Urinary bladder (tissue), 4 donors: ENCODE measurements around the gene IFNK. TPM values are rescaled to one million over a fixed set of nuclear protein-coding genes. Genes with fewer than 3 reads are reported as not detected.
"Not testable (repeated sequence)": the region's sequence is repeated elsewhere in the genome, so short reads cannot be mapped to it uniquely, and the experiment has no call there.

Experiments
- DNase-seq: peaks from one replicate; pipeline ENCODE4 v3.0.0-alpha.2; 2015; ENCODE audit errors: extremely low spot score
- H3K27ac ChIP-seq: one replicate; pipeline ENCODE4 v1.5.1; 2013; ENCODE audit warnings: low read depth, mild to moderate bottlenecking, moderate library complexity
- H3K36me3 ChIP-seq: one replicate; pipeline ENCODE4 v1.6.1; 2013; ENCODE audit warnings: mild to moderate bottlenecking, moderate library complexity; ENCODE audit not compliant: insufficient read depth
- H3K4me1 ChIP-seq: one replicate; pipeline ENCODE4 v1.6.1; 2013; ENCODE audit warnings: mild to moderate bottlenecking, moderate library complexity; ENCODE audit not compliant: insufficient read depth
- H3K4me3 ChIP-seq: one replicate; pipeline ENCODE4 v1.5.1; 2013; ENCODE audit warnings: low read depth, low read length
- WGBS: extraction: QIAGEN DNeasy Blood & Tissue Kit; methylation state at CpG from one replicate; pipeline ENCODE4 v1.1.7; 2013; 5-methylcytosine and 5-hydroxymethylcytosine counted together
- polyA plus RNA-seq: library from polyadenylated mRNA; stranded (reverse); fragments of 200-250 nt; gene quantifications from one replicate; pipeline ENCODE4 v1.2.3, GENCODE V29; 2013
- total RNA-seq: library from RNA; depleted of rRNA; stranded (reverse); fragments of >200 nt; gene quantifications from one replicate; pipeline ENCODE4 v1.2.3, GENCODE V29; 2014
- donor health status: healthy with polysubstance abuse.
- donor health status: healthy.

IFNK gene
- total and polyA plus RNA-seq, 2 donors = not detected

DNA sequence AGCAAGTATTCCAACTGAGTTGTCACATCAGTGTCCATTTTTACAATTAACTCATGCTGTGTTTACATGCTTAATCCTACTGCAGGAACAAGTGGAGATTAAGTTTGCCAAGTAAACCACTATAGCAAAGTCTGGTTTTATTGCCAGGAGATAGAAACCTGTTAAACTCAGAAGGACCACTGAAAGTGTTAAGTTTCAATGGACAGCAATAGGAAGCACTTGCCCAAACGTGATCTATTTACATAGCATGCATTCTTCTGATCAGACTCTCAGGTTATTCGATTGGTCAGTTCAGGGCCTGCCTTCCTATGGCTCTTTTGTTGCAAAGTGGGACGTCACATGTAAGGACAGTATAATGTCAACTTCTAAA, 28.0 kb upstream of the IFNK start:
- no peak for DNase-seq
- Histone ChIP-seq H3K4me1 (no peaks in the 10 kb centered on the region), H3K27ac (no peak overlapping the region), H3K4me3 (no peak overlapping the region), H3K36me3 (no peaks in the 10 kb centered on the region)
- WGBS = 39% methylated on average over 3 of the region's 3 CpGs

DNA sequence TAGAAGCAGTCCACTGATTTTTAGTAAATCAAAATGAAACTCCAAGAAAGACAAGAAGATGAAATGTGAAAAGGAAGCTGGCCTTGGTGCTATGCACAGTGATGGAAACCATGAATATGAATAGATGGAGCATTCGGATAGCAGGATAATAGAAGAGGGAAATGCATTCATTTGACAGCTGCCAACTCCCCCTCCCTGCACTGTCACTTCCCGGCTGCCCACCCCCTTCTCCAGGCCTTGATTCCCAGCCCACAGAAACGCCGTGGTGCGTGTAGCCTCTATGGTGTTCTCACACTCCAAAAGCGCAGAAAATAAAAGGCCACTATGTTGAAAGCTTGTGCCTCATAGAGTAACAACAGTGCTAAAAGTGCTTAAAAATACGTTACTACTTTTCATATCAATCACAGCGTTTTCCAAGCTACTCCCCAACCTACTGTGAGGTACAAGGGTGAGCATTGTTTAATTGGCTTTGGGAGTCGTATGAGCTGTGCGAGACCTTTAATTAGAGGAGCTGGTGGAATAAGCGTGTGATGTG, 26.1 kb upstream of the IFNK start:
- Histone ChIP-seq H3K36me3 (no peaks in the 10 kb centered on the region), H3K4me3 (no peak overlapping the region), H3K27ac (no peak overlapping the region), H3K4me1 (no peaks in the 10 kb centered on the region)
- DNase-seq = no peak
- WGBS = 81% methylated on average over 11 of the region's 11 CpGs

DNA sequence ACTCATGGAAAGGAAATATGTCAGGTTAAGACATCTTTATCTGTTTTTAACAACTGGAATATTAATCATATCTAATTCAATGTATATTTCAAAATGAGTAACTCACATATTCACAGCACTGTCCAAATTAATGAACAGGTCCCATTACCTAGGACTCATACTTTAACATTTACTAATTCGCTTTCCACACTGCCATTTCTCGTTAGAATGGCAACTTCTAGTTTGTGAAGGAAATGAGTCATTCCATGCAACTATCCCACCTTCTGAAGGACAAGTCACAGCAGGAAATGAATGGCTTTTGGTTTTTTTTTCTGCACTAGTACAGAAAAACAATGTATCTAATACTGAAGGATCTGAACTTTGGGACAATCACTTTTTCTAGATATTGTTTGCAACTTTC, 24.6 kb upstream of the IFNK start:
- WGBS = 58% methylated on average over 2 of the region's 2 CpGs
- no peak overlapping the region for H3K4me3 ChIP-seq
- H3K4me1 ChIP-seq = no peaks in the 10 kb centered on the region
- DNase-seq = no peak
- no peak overlapping the region for H3K27ac ChIP-seq
- H3K36me3 ChIP-seq = no peaks in the 10 kb centered on the region

DNA sequence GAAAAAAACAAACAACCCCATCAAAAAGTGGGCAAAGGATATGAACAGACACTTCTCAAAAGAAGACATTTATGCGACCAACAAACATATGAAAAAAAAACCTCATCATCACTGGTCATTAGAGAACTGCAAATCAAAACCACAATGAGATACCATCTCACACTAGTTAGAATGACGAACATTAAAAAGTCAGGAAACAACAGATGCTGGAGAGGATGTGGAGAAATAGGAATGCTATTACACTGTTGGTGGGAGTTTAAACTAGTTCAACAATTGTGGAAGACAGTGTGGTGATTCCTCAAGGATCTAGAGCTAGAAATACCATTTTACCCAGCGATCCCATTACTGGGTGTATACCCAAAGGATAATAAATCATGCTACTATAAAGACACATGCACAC, 23.2 kb upstream of the IFNK start:
- not testable (repeated sequence) for DNase-seq, H3K4me1 ChIP-seq, H3K36me3 ChIP-seq, H3K4me3 ChIP-seq, H3K27ac ChIP-seq
- WGBS = 95% methylated on average over 3 of the region's 3 CpGs

DNA sequence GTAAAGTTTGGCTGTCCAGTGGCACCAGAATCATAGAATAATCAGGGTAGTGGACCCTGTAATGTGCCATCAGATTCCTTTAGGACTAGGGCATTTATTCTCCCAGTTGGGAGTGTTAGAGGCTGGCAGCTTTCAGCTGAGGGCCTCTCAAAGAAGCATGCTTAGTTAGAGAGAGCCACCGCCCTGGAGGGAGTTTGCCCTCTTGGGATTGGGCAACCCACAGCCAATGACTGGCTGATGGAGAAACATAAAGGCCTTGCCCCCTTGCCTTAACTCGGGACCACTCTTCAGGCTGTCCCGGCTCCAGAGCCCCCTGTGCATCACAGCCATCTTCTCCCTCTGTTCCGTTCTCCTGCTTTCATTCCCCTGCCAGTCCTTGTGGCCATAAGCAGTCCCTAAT, 20.5 kb upstream of the IFNK start:
- WGBS = 85% methylated on average over 4 of the region's 4 CpGs
- no peak overlapping the region for H3K27ac ChIP-seq
- H3K4me1 ChIP-seq = no peaks in the 10 kb centered on the region
- DNase-seq = no peak
- no peaks in the 10 kb centered on the region for H3K36me3 ChIP-seq
- no peak overlapping the region for H3K4me3 ChIP-seq

DNA sequence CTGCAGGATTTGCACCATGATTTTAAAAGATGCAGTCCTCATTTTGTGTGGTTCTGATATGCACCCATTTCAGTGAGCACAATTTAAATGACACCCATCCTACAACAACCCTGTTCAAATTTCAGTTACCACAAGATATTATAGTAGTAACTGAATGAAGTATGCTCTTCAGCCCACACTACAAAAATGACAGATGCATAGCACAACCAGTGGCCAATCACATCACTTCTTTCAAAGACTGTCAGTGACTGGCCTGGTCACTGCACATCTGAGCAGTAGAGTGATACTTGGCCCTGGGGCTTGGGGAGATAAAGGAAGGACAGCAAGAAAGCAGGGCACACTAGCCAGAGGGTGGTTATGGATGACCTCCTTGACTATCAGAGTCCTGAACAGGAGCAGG, 19.8 kb upstream of the IFNK start:
- H3K4me3 ChIP-seq = no peak overlapping the region
- no peak overlapping the region for H3K27ac ChIP-seq
- H3K4me1 ChIP-seq = no peaks in the 10 kb centered on the region
- DNase-seq = no peak
- no peaks in the 10 kb centered on the region for H3K36me3 ChIP-seq

DNA sequence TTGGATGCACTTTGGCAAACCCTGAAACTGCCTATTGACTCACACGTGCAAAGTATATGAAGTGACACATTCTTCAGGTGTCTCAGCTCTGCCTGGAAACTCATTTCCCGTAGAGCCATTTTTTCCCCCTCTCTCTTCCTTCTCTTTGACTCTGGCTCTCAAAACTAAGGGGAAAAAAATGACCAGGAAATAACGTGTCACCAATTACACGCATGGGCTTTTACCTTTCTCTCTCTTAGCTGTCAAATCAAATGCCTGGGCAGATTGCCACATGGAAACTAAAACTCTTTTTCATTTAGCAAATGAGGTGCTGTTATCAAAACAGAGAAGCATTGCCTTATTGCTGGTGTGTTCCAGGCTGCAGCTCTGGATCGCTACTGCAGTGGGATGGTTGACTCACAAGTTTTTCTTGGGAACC, 18.3 kb upstream of the IFNK start:
- no peak overlapping the region for H3K27ac ChIP-seq
- 76% methylated on average over 5 of the region's 5 CpGs for WGBS
- DNase-seq = no peak
- no peaks in the 10 kb centered on the region for H3K36me3 ChIP-seq
- no peaks in the 10 kb centered on the region for H3K4me1 ChIP-seq
- no peak overlapping the region for H3K4me3 ChIP-seq

DNA sequence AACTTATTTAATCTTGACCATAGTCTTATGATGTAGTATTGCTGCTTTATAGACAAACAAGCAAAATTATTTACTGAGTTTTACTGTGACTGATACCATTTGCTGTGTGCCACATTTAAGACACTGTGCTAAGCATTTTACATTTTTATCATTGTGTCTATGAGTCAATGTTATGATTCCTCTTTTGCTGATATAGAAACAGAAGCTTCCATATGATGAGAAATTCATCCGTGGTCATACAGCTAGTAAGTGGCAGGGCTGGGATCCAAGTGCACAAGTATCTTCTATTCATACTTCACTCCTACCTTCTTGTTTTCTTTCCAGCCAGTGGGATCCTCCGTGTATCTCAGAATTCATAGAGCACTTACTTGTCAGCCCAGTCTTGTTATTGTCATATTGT, 17.1 kb upstream of the IFNK start:
- no peaks in the 10 kb centered on the region for H3K36me3 ChIP-seq
- H3K4me3 ChIP-seq = no peak overlapping the region
- 70% methylated on average over 2 of the region's 2 CpGs for WGBS

DNA sequence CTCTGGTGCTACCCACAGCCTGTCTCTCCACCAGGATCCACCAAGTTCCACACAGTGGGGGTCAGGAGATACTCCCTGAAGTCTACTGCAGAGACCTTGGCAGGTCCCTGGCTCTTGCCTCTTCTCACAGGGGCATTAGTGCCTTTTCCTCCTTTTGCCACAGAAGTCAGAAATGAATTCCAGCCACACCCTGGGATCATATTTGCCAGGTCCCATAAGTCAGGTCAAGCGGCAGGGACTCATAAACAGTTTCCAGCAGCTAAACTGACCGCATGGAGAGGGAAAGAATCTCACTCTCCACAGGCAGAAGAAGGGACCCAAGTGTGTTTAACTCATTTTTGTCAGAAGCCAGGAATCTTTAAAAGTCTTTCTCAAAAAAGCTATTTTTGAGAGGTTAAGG, 13.3 kb upstream of the IFNK start:
- no peak overlapping the region for H3K4me3 ChIP-seq
- no peak overlapping the region for H3K27ac ChIP-seq
- H3K36me3 ChIP-seq = no peaks in the 10 kb centered on the region
- DNase-seq = no peak
- H3K4me1 ChIP-seq = no peaks in the 10 kb centered on the region
- WGBS = 84% methylated on average over 2 of the region's 2 CpGs

More for the DNA sequence above, 17.1 kb upstream of the IFNK start:
- Histone ChIP-seq H3K27ac (no peak overlapping the region), H3K4me1 (no peaks in the 10 kb centered on the region)
- no peak for DNase-seq

DNA sequence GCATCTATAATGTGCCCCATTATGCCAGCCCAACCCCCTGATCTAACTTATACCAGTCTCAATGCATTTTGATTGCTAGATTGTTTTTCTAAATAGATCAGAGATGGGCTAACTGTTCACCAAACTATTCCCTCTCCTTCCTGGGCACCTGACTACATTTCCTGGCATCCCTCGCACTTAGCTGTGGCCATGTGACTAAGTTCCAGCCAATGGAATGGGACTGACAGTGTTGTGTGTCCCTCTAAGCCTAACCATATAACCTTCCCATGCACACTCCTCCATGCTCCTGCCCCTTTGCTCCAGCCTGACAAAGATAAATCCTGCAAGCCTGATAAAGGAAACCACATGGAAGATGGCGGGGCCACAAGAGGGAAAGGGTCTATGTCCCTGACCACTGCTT, 12.3 kb upstream of the IFNK start:
- Histone ChIP-seq H3K4me1 (no peaks in the 10 kb centered on the region), H3K27ac (no peak overlapping the region)

DNA sequence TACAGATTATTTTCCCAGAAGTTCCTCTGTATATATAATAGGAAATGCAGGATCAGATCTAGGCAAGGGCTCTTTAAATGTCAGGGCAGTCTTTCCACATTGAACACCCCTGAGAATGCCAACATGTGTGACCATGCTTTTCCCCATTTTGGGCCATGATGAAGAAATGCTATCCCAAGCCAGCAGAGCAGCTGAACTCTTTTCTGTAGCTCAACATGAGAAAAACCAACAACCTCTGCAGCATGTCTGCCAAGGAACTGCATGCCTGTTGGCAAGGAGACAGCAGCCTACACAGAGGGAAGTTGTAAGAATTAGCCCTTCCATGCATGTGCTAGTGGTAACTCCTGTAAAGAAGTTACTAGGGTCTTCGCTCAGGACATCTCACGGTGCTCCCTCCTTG, 9.5 kb upstream of the IFNK start:
- H3K36me3 ChIP-seq = no peaks in the 10 kb centered on the region
- no peak for DNase-seq
- H3K4me1 ChIP-seq = no peaks in the 10 kb centered on the region
- no peak overlapping the region for H3K4me3 ChIP-seq
- WGBS = 57% methylated on average over 2 of the region's 2 CpGs
- no peak overlapping the region for H3K27ac ChIP-seq

More for the DNA sequence above, 12.3 kb upstream of the IFNK start:
- WGBS = 90% methylated on average over 2 of the region's 2 CpGs
- Histone ChIP-seq H3K36me3 (no peaks in the 10 kb centered on the region), H3K4me3 (no peak overlapping the region)
- no peak for DNase-seq

DNA sequence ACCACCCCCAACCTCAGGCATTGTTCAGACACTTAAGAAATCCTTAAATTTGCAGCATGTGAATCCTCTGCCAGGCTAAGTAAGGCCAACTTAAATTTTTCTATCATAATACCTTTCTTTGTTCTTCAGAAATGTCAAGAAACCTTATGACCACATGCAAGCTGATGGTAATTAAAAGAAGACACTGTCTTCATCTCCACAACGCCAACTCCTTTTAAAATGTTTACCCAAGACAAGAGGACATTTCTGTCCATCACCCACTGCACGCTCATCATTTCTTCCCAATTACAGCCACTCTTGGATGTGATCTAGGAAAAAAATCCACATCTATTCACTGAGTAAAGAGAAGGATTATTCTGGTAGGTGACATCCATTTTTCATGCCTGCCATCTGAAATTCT, 6.1 kb upstream of the IFNK start:
- H3K36me3 ChIP-seq = no peaks in the 10 kb centered on the region
- DNase-seq = no peak
- 95% methylated on average over 2 of the region's 2 CpGs for WGBS
- no peak overlapping the region for H3K27ac ChIP-seq
- no peak overlapping the region for H3K4me3 ChIP-seq
- no peaks in the 10 kb centered on the region for H3K4me1 ChIP-seq

DNA sequence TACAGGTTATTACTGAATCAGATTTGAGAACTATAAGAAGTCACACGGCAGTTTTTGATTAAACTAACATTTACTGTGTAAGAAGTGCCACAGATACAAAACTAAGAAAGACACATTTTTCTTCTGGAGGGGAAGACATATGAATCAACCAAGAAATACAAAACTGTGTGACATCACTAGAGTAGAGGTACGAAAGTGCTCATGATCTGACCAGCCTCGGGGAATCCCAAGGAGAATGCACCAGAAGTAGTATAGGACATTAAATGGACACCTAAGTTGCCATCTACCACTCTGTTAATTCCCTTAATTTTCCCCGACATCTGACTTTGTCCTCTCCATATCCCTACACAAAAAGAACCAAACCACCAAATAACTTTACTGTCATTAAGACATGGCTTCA, 5.3 kb upstream of the IFNK start:
- H3K4me3 ChIP-seq = no peak overlapping the region
- no peaks in the 10 kb centered on the region for H3K4me1 ChIP-seq
- DNase-seq = no peak
- 93% methylated on average over 4 of the region's 4 CpGs for WGBS
- H3K36me3 ChIP-seq = no peaks in the 10 kb centered on the region
- H3K27ac ChIP-seq = no peak overlapping the region

DNA sequence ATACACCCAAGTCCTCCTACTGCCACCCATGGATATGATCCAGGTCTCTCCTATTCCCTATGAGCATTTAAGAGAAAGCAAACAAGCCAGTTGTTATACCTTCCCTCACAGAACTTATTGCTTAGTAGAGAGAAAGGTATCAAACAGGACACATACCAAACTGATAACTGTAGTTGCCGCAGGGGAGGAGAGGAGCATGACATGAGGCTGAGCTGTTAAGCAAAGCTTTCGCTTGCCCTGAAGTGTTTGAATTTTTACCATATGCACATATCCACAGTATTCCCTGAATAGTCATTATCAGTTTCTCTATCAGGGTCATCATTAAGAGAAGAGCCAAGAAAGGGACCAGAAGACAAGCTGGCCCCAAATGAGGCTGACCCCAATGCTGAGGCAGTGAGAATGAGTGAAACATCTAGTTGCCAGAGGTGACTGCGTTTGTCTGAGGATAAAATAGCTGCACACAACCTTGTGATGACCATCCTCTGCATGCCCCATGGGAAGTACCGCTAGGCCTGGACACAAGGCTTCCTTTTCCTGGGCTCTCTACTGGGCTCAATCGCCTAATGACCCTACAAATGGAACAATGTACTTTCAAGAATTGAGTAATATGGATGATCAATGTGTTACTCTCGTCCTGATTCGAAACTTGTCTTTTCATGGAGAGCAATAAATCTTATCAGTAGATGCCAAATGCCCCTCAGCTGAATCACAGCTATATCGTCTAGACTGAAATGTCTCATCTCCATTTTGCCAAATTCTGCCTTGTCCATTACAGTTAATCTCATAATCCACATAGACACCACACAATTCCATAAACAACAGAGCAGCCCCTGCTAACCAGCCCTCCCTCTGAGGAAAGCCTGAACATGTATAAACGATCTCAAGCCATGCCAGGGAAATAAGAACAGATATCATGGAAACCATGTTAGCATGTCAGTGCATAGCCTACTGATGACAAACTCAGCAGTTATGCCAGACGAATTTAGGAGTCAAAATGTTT, 4.3 kb upstream of the IFNK start:
- Histone ChIP-seq H3K4me1 (no peaks in the 10 kb centered on the region), H3K36me3 (no peaks in the 10 kb centered on the region), H3K4me3 (no peak overlapping the region), H3K27ac (no peak overlapping the region)
- 87% methylated on average over 10 of the region's 10 CpGs for whole genome bisulfite sequencing
- no peak for DNase-seq
